ENCODE data around the gene NCAPG2.

NCAPG2 gene

DNA sequence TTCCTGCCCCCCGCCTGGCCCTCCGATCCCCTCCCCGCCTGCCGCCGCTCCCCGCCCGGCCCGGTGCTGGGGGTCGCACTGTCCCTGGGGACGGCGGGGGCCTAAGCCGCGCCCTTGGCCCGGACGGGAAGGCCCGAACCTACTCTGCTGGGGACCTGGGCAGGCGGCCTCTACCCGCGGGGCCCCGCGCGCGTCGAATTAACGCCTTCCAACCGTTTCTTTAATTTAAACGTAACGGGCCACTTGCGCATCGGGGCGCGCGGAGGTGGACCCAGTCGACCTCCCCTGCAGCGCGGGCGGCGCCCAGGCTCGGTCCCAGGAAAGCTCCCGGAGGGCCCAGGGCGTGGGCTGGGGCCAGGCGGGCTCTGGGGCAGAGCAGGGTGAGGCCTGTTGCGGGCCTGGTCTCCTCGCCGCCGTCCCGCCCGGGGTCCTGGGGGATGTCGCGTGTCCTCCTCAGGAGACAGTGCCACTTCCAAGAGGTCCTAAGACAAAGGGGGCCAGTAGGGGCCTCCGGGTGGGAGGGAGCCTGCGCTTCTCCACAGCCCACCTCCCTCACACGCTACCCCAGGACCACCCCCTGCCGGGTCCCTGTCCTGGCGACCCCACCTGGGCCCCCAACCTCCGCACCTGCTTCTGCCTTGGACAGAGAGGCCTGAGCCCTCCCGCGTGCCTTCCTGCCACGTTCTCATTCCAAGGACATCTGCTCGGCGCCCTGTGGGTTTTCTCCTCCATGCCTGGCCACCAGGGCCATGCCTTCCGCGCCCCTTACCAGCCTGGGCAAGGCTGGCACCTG, 116.3 kb downstream of the NCAPG2 start:
- TF ChIP-seq, protein P1, sequence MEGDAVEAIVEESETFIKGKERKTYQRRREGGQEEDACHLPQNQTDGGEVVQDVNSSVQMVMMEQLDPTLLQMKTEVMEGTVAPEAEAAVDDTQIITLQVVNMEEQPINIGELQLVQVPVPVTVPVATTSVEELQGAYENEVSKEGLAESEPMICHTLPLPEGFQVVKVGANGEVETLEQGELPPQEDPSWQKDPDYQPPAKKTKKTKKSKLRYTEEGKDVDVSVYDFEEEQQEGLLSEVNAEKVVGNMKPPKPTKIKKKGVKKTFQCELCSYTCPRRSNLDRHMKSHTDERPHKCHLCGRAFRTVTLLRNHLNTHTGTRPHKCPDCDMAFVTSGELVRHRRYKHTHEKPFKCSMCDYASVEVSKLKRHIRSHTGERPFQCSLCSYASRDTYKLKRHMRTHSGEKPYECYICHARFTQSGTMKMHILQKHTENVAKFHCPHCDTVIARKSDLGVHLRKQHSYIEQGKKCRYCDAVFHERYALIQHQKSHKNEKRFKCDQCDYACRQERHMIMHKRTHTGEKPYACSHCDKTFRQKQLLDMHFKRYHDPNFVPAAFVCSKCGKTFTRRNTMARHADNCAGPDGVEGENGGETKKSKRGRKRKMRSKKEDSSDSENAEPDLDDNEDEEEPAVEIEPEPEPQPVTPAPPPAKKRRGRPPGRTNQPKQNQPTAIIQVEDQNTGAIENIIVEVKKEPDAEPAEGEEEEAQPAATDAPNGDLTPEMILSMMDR (IDR thresholded peaks at IDR 0.05): no peak
- Histone ChIP-seq H2AFZ (peak overlapping the region; percentile 100), H3K4me3 (ENCODE audit: low read depth, low read length) (peak overlapping the region; percentile 11), H3K27me3 (ENCODE audit: control insufficient read depth, insufficient read depth, low read length) (no peaks in the 10 kb centered on the region), H3K4me1 (no peaks in the 10 kb centered on the region), H3K27ac (no peak overlapping the region), H3K4me2 (ENCODE audit: low read length) (peak overlapping the region; percentile 58), H3K36me3 (ENCODE audit: control insufficient read depth, insufficient read depth, low read length) (no peaks in the 10 kb centered on the region), H3K9ac (no peak overlapping the region), H3K9me3 (ENCODE audit: control insufficient read depth, low read length) (no peaks in the 10 kb centered on the region), H3K79me2 (no peaks in the 10 kb centered on the region)

GRCh38 chr7:158587162-158588084, 117.2 kb downstream of the NCAPG2 start, which contains the start of gene PTPRN2:
TSS of gene PTPRN2 (minus strand) at chr7:158587823.
- H3K9me3 ChIP-seq (ENCODE audit: control insufficient read depth, low read length): no peaks in the 10 kb centered on the region
- no peaks in the 10 kb centered on the region for H3K4me1 ChIP-seq
- H3K36me3 ChIP-seq (ENCODE audit: control insufficient read depth, insufficient read depth, low read length): no peaks in the 10 kb centered on the region
- peak within 1 kb of the TSS; percentile 11 for H3K4me3 ChIP-seq (ENCODE audit: low read depth, low read length)
- peak within 1 kb of the TSS; percentile 100 for H2AFZ ChIP-seq
- peak within 1 kb of the TSS; percentile 12 for H3K27ac ChIP-seq
- H3K4me2 ChIP-seq (ENCODE audit: low read length): peak within 1 kb of the TSS; percentile 58
- H3K27me3 ChIP-seq (ENCODE audit: control insufficient read depth, insufficient read depth, low read length): no peaks in the 10 kb centered on the region
- H3K79me2 ChIP-seq: no peaks in the 10 kb centered on the region
- H3K9ac ChIP-seq: no peak within 1 kb of the TSS
- TF ChIP-seq, protein P1 (IDR thresholded peaks at IDR 0.05): no peak

GRCh38 chr7:158586499-158587161, 118.0 kb downstream of the NCAPG2 start:
- Histone ChIP-seq H3K9ac (no peak overlapping the region), H3K4me3 (ENCODE audit: low read depth, low read length) (no peak overlapping the region)

GRCh38 chr7:158585721-158586498, 118.7 kb downstream of the NCAPG2 start:
- Histone ChIP-seq H3K36me3 (ENCODE audit: control insufficient read depth, insufficient read depth, low read length) (no peaks in the 10 kb centered on the region), H3K4me2 (ENCODE audit: low read length) (peak overlapping the region; percentile 55), H3K9me3 (ENCODE audit: control insufficient read depth, low read length) (no peaks in the 10 kb centered on the region), H2AFZ (peak overlapping the region; percentile 78), H3K4me3 (ENCODE audit: low read depth, low read length) (no peak overlapping the region), H3K4me1 (no peaks in the 10 kb centered on the region), H3K27me3 (ENCODE audit: control insufficient read depth, insufficient read depth, low read length) (no peaks in the 10 kb centered on the region), H3K79me2 (no peaks in the 10 kb centered on the region), H3K27ac (peak overlapping the region; percentile 12), H3K9ac (no peak overlapping the region)
- TF ChIP-seq, protein P1 (IDR thresholded peaks at IDR 0.05): no peak

More at GRCh38 chr7:158586499-158587161, 118.0 kb downstream of the NCAPG2 start:
- no peaks in the 10 kb centered on the region for H3K9me3 ChIP-seq (ENCODE audit: control insufficient read depth, low read length)
- no peaks in the 10 kb centered on the region for H3K27me3 ChIP-seq (ENCODE audit: control insufficient read depth, insufficient read depth, low read length)
- TF ChIP-seq, protein P1 (IDR thresholded peaks at IDR 0.05): no peak
- H3K4me1 ChIP-seq: no peaks in the 10 kb centered on the region
- H3K79me2 ChIP-seq: no peaks in the 10 kb centered on the region
- H3K4me2 ChIP-seq (ENCODE audit: low read length): peak overlapping the region; percentile 55
- H3K36me3 ChIP-seq (ENCODE audit: control insufficient read depth, insufficient read depth, low read length): no peaks in the 10 kb centered on the region
- peak overlapping the region; percentile 12 for H3K27ac ChIP-seq
- H2AFZ ChIP-seq: peak overlapping the region; percentile 78
